GM21825 (cell line): ENCODE results near the gene CACNA1E.

Experiments used
- ATAC-seq: cut with Tn5 transposase; IDR thresholded peaks from one replicate; pipeline ENCODE4 v1.9.1; 2021; ENCODE audit warnings: mild to moderate bottlenecking, moderate library complexity; ENCODE audit not compliant: unreplicated experiment

Gene CACNA1E

GRCh38 chr1:181559142-181559541 is 75.8 kb downstream of the CACNA1E start:
- no peak for ATAC-seq

- no peak for ATAC-seq
These were observed 79.1 kb downstream of the CACNA1E start for GRCh38 chr1:181562395-181562794.

- ATAC-seq, result no peak
These were observed 85.4 kb downstream of the CACNA1E start for GRCh38 chr1:181568736-181569135.

DNA sequence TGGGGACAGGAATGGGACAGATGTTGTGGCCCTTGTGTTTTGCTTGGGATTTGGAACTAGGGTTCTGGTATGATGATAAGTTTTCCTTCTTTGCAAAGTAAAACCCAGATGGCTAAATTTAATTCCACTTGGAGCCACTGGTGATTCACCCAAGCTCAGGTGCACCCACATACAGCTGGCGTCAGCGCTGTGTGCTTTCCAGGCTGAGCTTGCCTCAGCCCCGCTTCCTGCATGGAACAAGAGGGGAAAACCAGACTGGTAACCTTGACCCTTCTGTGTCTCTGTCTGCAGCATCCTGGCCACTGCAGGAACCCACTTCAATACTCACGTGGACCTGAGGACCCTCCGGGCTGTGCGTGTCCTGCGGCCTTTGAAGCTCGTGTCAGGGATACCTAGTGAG is 94.2 kb downstream of the CACNA1E start:
- no peak for ATAC-seq

GRCh38 chr1:181583598-181583997 is 100.3 kb downstream of the CACNA1E start:
- ATAC-seq, result no peak

GRCh38 chr1:181587870-181588438 is 104.6 kb downstream of the CACNA1E start:
- ATAC-seq, result no peak

GRCh38 chr1:181588631-181589030 is 105.3 kb downstream of the CACNA1E start:
- no peak for ATAC-seq

DNA sequence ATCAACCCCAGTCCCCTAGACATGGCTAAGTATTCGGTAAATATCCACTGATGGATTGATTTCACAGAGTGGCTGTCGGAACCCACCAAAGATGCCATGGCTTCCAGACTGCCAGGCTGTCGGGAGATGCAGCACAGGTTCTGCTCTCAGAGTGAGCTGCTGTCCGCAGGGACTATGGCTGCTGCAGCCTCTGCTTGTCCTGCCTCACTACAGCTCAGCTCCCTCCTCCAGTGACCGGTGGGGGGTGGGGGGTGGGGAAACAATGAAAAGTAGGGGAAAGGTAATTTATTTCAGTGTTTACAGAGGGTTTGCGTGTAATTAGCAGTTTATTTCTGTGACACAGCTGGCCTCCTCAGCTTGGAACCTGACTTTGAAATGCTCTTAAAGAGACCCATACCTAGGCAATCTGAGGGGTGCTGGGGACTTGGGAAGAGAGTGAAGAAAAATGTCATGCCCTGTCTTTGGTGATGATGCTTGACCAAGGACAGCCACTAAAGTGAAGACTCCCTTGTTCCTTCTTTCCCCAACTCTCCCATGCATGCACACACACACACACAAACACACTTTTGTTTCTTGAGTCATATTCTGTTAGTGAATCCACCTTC is 109.0 kb downstream of the CACNA1E start:
- no peak for ATAC-seq

DNA sequence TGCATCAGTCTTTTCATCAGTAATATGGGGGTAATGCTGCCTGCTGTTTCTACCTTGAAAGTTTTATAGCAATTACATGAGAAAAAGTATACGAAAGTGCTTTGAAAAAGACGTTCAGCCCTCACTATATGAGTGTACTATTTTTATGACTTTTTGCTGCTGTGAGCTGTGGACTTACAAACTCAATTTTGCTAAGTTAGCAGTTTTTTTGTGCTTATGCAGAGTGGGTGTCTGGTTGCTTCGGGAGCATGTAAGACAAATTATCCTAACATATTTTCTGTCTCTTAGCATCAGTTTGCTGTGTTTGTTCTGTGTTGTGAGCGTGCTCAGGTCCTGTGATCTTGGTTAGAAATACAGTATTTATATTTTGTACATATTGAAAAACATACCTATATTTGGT is 109.7 kb downstream of the CACNA1E start:
- ATAC-seq, result no peak

DNA sequence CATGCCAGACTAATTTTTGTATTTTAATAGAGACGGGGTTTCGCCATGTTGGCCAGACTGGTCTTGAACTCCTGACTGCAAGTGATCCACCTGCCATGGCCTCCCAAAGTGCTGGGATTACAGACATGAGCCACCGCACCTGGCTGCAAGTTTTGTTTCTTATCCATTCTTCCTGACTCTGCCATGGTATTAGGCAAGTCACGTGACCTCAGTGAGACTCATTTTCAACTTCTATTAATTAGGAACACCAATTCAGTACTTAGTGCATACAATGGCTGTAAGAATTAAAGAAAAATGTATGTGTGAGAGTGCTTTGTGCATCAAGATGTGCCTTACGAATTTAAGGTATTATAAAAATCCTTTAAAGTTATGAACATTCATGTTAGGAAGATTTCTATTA is 111.2 kb downstream of the CACNA1E start:
- ATAC-seq, result no peak

- ATAC-seq, result no peak
These were observed 111.9 kb downstream of the CACNA1E start for GRCh38 chr1:181595234-181595633.

- no peak for ATAC-seq
These were observed 118.1 kb downstream of the CACNA1E start for GRCh38 chr1:181601186-181601950.

DNA sequence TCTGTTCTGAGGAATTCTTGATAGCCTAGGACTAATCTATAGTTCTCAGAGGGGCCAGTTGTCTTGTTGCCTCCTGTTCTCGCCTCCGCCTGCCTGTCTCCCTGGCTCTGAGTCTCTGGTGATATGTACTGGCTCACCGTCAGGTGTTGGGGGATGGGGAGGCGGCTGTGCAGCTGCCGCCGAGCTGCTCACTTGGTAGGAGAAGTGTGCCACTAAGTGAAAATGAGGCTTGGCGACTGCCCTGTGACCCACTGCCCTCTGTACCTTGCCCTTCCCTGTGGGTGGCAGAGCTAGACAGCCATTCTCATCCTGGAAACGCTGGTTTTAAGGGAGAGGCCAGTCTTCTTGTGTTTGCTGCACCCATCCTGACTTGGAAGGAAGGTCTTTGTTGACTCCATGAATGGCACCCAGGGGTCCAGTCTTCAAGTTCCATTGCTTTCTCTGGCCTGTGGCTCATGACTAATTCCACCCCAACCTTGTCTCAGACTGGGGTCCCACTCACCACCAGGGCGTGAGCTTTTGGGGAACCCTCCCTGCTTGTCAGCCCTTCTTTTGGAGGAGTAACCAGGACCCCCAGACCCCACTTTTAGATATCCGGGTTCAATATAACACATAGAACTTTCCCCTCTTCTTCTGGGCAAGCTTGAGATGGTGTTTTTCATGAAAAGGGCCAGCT is 120.6 kb downstream of the CACNA1E start:
- ATAC-seq, result no peak

DNA sequence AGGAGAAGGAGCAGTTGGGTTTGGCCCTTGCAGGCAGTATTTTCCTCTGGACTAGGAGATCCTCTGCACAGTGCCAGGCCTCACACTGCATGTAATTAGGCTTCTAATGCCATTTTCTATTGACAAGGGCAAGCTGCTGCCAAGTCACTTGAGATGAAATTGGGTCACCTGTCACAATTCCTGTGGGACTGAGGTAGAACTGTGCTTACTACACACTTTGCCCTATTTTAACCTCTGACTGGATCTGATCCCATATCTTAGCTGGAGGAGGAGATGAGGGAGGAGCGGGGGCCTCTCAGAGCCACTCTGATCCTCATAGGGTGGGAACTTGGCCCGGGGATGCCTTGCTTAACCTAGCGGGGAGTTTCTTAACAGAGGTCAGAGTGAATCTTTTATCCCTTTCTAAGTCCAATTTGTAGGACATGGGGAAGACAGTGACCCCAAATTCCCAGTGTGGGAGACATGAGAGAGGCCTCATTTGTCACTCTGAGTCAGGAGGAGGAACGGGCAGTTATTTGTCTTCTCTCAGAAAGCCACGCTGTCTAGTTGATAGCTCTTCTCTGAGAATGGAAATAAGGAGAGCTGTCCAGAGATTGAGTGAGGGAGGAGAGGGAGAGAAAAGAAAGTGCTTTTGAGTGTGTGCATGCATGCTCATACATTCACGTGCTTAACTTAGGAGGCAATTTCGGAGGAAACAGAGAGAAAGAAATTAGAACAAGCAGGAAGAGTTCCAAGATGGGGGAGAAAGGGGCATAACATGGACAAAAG is 121.3 kb downstream of the CACNA1E start:
- ATAC-seq, result no peak

DNA sequence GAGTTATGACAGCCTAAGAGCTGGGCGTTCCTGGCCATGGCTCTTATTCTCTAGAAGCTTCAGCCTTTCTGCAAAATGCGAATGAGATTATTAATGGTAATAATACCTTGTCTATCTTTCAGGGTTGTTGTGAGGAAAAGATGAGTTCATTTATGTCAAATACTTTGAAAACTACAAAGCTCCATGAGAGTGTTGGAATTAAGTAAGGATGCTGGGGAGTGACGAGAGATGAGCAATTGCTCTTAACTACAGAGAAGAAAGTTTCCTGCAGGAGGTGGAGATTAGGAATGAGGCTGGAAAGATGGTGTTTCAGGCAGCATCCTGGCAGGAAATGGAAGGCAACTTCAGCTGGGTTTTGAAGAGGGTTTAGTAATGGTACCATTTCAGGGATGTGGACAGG is 124.2 kb downstream of the CACNA1E start:
- no peak for ATAC-seq

DNA sequence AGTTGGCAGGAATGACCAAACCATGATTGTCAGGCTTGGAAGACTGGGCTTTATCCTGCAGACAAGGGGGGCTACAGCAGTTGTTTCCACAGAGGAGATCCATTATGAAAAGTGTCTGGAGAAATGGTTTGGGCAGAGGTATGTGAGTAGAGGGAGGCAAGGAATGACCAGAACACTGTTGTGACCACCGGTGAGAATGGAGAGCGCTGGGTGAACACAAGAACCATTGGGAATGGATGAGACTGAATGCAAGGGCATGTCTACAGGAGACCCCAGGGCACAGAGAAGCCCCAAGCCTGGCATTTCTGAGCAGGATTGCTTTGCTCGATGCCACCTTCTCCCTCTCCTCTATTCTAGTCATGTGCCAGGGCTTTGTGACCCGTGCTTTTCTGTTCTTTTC is 125.1 kb downstream of the CACNA1E start:
- no peak for ATAC-seq

DNA sequence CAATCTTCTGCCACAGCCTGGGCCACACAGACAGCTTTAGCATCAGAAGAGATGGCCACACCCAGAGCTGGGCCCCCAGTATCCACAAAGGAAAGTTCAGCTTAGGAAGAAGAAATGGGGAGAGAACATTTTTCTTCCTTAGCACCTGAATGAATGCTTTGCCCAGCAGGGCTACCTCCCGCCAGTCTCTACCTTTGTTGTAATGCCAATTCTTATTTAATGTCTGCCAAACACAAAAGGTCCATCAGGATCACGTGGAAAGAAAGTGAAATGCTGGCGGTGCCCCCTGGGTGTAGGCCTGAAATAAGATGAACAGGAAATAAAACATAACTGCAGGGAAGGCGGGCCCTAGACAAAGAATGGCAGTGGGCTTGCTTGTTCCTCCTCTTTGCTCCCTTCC is 125.6 kb downstream of the CACNA1E start:
- no peak for ATAC-seq

DNA sequence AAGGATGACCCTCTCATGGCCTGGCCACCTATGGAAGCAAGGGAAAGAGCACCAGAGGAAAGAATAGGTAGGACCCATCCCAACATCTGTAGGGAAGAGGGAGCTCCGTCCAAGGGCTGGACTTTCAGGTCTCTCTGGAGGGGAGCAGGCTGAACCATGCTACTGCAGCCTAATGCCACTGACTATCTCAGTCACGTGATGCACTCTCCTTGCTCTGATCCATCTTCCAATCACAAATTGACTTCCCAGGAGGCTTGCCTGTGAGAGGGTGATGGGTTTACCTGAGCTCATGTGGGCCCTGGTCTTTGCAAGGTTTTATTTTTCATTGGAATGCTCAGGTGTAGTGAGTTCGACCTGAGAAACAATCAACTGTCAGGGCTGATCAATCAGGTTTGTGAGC is 128.8 kb downstream of the CACNA1E start:
- ATAC-seq, result no peak

DNA sequence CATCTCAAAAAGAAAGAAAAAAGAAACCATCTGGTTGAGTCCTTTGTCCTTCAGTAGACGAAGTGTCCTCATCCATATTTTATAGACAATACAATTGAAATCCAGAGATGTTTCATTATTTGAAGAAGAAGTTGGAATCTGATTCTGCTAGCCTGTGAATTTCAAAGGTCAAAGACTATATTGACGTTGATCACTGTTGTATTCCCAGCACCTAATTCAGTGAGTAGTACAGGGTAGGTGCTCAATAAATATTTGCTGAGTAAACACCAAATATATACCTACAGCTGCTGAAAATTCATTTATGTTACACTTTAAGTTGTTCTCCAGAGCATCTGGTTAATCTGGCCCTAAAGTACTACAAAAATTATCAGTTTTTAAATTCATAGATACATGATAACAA is 135.2 kb downstream of the CACNA1E start:
- ATAC-seq, result no peak

DNA sequence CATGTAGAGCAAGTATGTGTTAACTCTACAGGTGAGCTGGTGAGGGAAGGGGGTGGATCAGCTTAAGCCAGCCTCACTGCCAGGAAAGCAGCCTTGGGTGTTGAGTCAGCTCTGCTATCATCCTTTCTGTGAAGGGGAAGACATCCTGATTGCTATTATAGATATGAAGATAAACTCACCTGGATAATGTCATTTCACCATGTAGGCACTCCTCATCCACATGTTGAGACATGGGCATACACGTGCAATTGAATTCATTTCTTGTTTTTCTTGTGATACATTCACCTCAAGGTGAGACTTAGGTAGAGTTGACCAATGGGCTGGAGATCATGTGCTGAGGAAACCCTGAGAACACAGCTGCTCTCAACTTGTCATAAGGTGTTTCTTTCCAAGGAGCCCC is 136.9 kb downstream of the CACNA1E start:
- ATAC-seq, result no peak

GRCh38 chr1:181623850-181624249 is 140.5 kb downstream of the CACNA1E start:
- ATAC-seq, result no peak
